SK-N-SH treated with all-trans-retinoic acid at 6 μM for 48 hours (cell line): ENCODE measurements around the gene PMM1.

ENCODE experiments used
- ATAC-seq: fragments of 200-7000 bp; cut with Tn5 transposase; 3 replicates; pipeline ENCODE4 v1.9.1; 2020; ENCODE audit warnings: mild to moderate bottlenecking, moderate library complexity
- BACH2 ChIP-seq: fragments of 250-450 bp; sonication (Bioruptor Pico); IDR thresholded peaks from 2 replicates; pipeline ENCODE4 v1.9.0; 2021; ENCODE audit warnings: mild to moderate bottlenecking, borderline replicate concordance
- CSDC2 ChIP-seq: fragments of 250-450 bp; sonication (Bioruptor Pico); IDR thresholded peaks from 2 replicates; pipeline ENCODE4 v1.5.0; 2020; ENCODE audit warnings: mild to moderate bottlenecking, moderate library complexity
- GLIS3 ChIP-seq: fragments of 250-450 bp; sonication (Bioruptor Pico); IDR thresholded peaks from 2 replicates; pipeline ENCODE4 v1.5.0; 2020; ENCODE audit warnings: mild to moderate bottlenecking, moderate library complexity
- ISL1 ChIP-seq: fragments of 250-450 bp; sonication (Bioruptor Pico); IDR thresholded peaks from 2 replicates; pipeline ENCODE4 v2.1.2; 2022; ENCODE audit warnings: mild to moderate bottlenecking, moderate library complexity
- OSR1 ChIP-seq: fragments of 250-450 bp; sonication (Bioruptor Pico); IDR thresholded peaks from 2 replicates; pipeline ENCODE4 v1.8.0; 2022; ENCODE audit warnings: moderate library complexity, mild to moderate bottlenecking, inconsistent platforms
- RARB ChIP-seq: fragments of 250-450 bp; sonication (Bioruptor Pico); IDR thresholded peaks from 2 replicates; pipeline ENCODE4 v1.8.0; 2021; ENCODE audit warnings: mild to moderate bottlenecking, moderate library complexity
- SNAI2 ChIP-seq: fragments of 250-450 bp; sonication (Bioruptor Pico); IDR thresholded peaks from 2 replicates; pipeline ENCODE4 v1.5.0; 2020; ENCODE audit warnings: mild to moderate bottlenecking, moderate library complexity
- TCF4 ChIP-seq: fragments of 250-450 bp; sonication (Bioruptor Pico); IDR thresholded peaks from 2 replicates; pipeline ENCODE4 v1.8.0; 2021; ENCODE audit warnings: mild to moderate bottlenecking, moderate library complexity, borderline replicate concordance
- TOX ChIP-seq: fragments of 250-450 bp; sonication (Bioruptor Pico); IDR thresholded peaks from 2 replicates; pipeline ENCODE4 v1.8.0; 2021; ENCODE audit warnings: mild to moderate bottlenecking, moderate library complexity, borderline replicate concordance
- ZC3H10 ChIP-seq: fragments of 250-450 bp; sonication (Bioruptor Pico); IDR thresholded peaks from 2 replicates; pipeline ENCODE4 v1.5.1; 2021; ENCODE audit warnings: mild to moderate bottlenecking, moderate library complexity
- ZFP3 ChIP-seq: fragments of 250-450 bp; sonication (Bioruptor Pico); IDR thresholded peaks from 2 replicates; pipeline ENCODE4 v1.5.0; 2020; ENCODE audit warnings: mild to moderate bottlenecking, moderate library complexity
- ZFP30 ChIP-seq: fragments of 450-650 bp; formaldehyde crosslinking; IDR thresholded peaks from 2 replicates; pipeline ENCODE4 v1.5.0; 2022; ENCODE audit warnings: mild to moderate bottlenecking, moderate library complexity
- ZNF565 ChIP-seq: fragments of 450-650 bp; formaldehyde crosslinking; conservative IDR thresholded peaks from 2 replicates; pipeline ENCODE4 v1.5.0; 2020; ENCODE audit warnings: low read depth, mild to moderate bottlenecking, moderate library complexity
- ZNF70 ChIP-seq: fragments of 450-650 bp; formaldehyde crosslinking; IDR thresholded peaks from 2 replicates; pipeline ENCODE4 v1.5.0; 2020; ENCODE audit warnings: mild to moderate bottlenecking, moderate library complexity
- ZNF8 ChIP-seq: fragments of 450-650 bp; formaldehyde crosslinking; IDR thresholded peaks from 2 replicates; pipeline ENCODE4 v1.5.0; 2020; ENCODE audit warnings: mild to moderate bottlenecking, moderate library complexity
- TF ChIP-seq, protein P1 (sequence below): fragments of 250-450 bp; sonication (Bioruptor Pico); IDR thresholded peaks from 2 replicates; pipeline ENCODE4 v1.5.1; 2020; ENCODE audit warnings: low read depth, mild to moderate bottlenecking, moderate library complexity
- TF ChIP-seq, protein P2 (sequence below): fragments of 250-450 bp; sonication (Bioruptor Pico); IDR thresholded peaks from 2 replicates; pipeline ENCODE4 v1.5.1; 2021; ENCODE audit warnings: mild to moderate bottlenecking, moderate library complexity
- TF ChIP-seq, protein P3 (sequence below): fragments of 250-450 bp; sonication (Bioruptor Pico); IDR thresholded peaks from 2 replicates; pipeline ENCODE4 v1.8.0; 2020; ENCODE audit warnings: mild to moderate bottlenecking, moderate library complexity, borderline replicate concordance
- TF ChIP-seq, protein P4 (sequence below): fragments of 250-450 bp; sonication (Bioruptor Pico); IDR thresholded peaks from 2 replicates; pipeline ENCODE4 v1.8.0; 2021; ENCODE audit warnings: low read depth, mild to moderate bottlenecking, moderate library complexity, borderline replicate concordance
- TF ChIP-seq, protein P5 (sequence below): fragments of 250-450 bp; sonication (Bioruptor Pico); IDR thresholded peaks from 2 replicates; pipeline ENCODE4 v1.5.0; 2020; ENCODE audit warnings: mild to moderate bottlenecking, moderate library complexity

Gene PMM1

DNA sequence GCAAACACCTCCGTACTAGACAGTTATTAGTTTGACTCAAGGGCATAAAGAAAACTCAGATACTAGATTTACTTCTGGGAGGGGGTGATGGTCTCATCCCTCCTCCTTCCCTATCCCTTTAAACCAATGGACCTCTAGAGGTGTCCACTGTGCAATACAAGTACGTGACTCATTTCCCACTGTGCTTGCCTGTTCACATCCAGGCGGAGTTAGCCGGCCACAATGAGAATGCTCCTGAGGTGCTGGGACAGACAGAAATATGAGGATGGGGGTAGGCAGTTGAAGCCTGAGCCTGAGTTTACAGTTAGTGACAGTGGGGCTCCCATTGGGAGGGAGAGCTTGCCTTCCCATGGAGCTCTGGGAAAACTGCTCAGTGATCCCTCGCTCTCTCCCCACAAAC is 8.4 kb upstream of the PMM1 start:
- ATAC-seq = peak; percentile 91
- TF ChIP-seq, protein P1, sequence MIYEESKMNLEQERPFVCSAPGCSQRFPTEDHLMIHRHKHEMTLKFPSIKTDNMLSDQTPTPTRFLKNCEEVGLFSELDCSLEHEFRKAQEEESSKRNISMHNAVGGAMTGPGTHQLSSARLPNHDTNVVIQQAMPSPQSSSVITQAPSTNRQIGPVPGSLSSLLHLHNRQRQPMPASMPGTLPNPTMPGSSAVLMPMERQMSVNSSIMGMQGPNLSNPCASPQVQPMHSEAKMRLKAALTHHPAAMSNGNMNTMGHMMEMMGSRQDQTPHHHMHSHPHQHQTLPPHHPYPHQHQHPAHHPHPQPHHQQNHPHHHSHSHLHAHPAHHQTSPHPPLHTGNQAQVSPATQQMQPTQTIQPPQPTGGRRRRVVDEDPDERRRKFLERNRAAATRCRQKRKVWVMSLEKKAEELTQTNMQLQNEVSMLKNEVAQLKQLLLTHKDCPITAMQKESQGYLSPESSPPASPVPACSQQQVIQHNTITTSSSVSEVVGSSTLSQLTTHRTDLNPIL (CRISPR knock-in tag) = no peak
- TF ChIP-seq ZFP3 (no peak), ZNF8 (CRISPR knock-in tag) (no peak), ZNF565 (CRISPR knock-in tag) (no peak), ZFP30 (CRISPR knock-in tag) (no peak), ZNF70 (CRISPR knock-in tag) (no peak), ZC3H10 (CRISPR knock-in tag) (no peak), GLIS3 (CRISPR knock-in tag) (no peak), BACH2 (CRISPR knock-in tag) (no peak), ISL1 (no peak), RARB (CRISPR knock-in tag) (no peak), OSR1 (CRISPR knock-in tag) (no peak), TCF4 (CRISPR knock-in tag) (no peak), CSDC2 (CRISPR knock-in tag) (no peak), SNAI2 (no peak)
- TF ChIP-seq, protein P2, sequence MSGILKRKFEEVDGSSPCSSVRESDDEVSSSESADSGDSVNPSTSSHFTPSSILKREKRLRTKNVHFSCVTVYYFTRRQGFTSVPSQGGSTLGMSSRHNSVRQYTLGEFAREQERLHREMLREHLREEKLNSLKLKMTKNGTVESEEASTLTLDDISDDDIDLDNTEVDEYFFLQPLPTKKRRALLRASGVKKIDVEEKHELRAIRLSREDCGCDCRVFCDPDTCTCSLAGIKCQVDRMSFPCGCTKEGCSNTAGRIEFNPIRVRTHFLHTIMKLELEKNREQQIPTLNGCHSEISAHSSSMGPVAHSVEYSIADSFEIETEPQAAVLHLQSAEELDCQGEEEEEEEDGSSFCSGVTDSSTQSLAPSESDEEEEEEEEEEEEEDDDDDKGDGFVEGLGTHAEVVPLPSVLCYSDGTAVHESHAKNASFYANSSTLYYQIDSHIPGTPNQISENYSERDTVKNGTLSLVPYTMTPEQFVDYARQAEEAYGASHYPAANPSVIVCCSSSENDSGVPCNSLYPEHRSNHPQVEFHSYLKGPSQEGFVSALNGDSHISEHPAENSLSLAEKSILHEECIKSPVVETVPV = no peak
- TF ChIP-seq, protein P3, sequence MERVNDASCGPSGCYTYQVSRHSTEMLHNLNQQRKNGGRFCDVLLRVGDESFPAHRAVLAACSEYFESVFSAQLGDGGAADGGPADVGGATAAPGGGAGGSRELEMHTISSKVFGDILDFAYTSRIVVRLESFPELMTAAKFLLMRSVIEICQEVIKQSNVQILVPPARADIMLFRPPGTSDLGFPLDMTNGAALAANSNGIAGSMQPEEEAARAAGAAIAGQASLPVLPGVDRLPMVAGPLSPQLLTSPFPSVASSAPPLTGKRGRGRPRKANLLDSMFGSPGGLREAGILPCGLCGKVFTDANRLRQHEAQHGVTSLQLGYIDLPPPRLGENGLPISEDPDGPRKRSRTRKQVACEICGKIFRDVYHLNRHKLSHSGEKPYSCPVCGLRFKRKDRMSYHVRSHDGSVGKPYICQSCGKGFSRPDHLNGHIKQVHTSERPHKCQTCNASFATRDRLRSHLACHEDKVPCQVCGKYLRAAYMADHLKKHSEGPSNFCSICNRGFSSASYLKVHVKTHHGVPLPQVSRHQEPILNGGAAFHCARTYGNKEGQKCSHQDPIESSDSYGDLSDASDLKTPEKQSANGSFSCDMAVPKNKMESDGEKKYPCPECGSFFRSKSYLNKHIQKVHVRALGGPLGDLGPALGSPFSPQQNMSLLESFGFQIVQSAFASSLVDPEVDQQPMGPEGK (CRISPR knock-in tag) = no peak
- TF ChIP-seq, protein P4, sequence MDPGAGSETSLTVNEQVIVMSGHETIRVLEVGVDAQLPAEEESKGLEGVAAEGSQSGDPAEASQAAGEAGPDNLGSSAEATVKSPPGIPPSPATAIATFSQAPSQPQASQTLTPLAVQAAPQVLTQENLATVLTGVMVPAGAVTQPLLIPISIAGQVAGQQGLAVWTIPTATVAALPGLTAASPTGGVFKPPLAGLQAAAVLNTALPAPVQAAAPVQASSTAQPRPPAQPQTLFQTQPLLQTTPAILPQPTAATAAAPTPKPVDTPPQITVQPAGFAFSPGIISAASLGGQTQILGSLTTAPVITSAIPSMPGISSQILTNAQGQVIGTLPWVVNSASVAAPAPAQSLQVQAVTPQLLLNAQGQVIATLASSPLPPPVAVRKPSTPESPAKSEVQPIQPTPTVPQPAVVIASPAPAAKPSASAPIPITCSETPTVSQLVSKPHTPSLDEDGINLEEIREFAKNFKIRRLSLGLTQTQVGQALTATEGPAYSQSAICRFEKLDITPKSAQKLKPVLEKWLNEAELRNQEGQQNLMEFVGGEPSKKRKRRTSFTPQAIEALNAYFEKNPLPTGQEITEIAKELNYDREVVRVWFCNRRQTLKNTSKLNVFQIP (CRISPR knock-in tag) = no peak
- TF ChIP-seq, protein P5, sequence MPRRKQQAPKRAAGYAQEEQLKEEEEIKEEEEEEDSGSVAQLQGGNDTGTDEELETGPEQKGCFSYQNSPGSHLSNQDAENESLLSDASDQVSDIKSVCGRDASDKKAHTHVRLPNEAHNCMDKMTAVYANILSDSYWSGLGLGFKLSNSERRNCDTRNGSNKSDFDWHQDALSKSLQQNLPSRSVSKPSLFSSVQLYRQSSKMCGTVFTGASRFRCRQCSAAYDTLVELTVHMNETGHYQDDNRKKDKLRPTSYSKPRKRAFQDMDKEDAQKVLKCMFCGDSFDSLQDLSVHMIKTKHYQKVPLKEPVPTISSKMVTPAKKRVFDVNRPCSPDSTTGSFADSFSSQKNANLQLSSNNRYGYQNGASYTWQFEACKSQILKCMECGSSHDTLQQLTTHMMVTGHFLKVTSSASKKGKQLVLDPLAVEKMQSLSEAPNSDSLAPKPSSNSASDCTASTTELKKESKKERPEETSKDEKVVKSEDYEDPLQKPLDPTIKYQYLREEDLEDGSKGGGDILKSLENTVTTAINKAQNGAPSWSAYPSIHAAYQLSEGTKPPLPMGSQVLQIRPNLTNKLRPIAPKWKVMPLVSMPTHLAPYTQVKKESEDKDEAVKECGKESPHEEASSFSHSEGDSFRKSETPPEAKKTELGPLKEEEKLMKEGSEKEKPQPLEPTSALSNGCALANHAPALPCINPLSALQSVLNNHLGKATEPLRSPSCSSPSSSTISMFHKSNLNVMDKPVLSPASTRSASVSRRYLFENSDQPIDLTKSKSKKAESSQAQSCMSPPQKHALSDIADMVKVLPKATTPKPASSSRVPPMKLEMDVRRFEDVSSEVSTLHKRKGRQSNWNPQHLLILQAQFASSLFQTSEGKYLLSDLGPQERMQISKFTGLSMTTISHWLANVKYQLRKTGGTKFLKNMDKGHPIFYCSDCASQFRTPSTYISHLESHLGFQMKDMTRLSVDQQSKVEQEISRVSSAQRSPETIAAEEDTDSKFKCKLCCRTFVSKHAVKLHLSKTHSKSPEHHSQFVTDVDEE (CRISPR knock-in tag) = no peak

DNA sequence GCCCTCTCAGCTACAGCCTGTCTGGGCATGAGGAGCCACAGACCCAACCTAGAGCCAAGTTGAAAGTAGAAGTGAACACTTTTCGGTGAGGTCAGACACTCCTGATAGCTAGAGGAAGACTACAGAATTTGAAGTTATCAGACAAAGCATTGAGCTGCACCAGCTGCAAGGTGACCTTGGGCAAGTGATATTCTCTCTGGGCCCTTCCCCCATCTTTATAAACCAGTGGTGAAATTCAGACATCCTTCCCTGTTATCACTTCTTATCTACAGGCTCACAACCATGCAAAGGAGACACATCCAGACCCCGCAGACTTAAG is 8.0 kb upstream of the PMM1 start:
- no peak; the same call in 2 of the 3 replicates for ATAC-seq
- TF ChIP-seq ZNF70 (CRISPR knock-in tag) (no peak), SNAI2 (no peak), ZFP3 (no peak), ZNF565 (CRISPR knock-in tag) (no peak), BACH2 (CRISPR knock-in tag) (no peak), RARB (CRISPR knock-in tag) (no peak), OSR1 (CRISPR knock-in tag) (no peak), ZC3H10 (CRISPR knock-in tag) (no peak), GLIS3 (CRISPR knock-in tag) (no peak), TOX (CRISPR knock-in tag) (no peak)
- TF ChIP-seq, protein P3 (CRISPR knock-in tag) = no peak
- TF ChIP-seq, protein P2 = no peak
- TF ChIP-seq, protein P5 (CRISPR knock-in tag) = no peak
- TF ChIP-seq, protein P1 (CRISPR knock-in tag) = no peak
